Measurements from ENCODE around the gene CPSF4. TPM values are rescaled to one million over a fixed set of nuclear protein-coding genes. Genes with fewer than 3 reads are reported as not detected.

The CPSF4 gene
- total RNA-seq, 1 experiment from 2014 or later, result 67.0 TPM

GRCh38 chr7:99396418-99397296 lies 42.1 kb upstream of the CPSF4 start:
- CTCF ChIA-PET, result no interaction called here
- no peak overlapping the region for H3K27ac ChIP-seq (ENCODE audit: low read depth, low read length)
- no peak overlapping the region for H3K9ac ChIP-seq (ENCODE audit: low read length)
- POLR2A ChIA-PET, result no interaction called here
- no peak overlapping the region for H3K4me2 ChIP-seq (ENCODE audit: low read length)
- H3K36me3 ChIP-seq (ENCODE audit: control insufficient read depth in 1 of 2, insufficient read depth in 2 of 2, low read length in 2 of 2), result peaks cover 37 to 51% of the 10 kb centered on the region in 2 experiments
- intact Hi-C loops (cut with micrococcal nuclease), result no loop called here
- no TSS peak for BruUV-seq (replicated peaks)
- H3K4me3 ChIP-seq (replicated peaks in 1 of 2; ENCODE audit: low read depth in 1 of 2, low read length in 2 of 2), result no peak overlapping the region
- ATAC-seq (no peak), DNase-seq (ENCODE audit: low read depth, low spot score) (no peak)
- RAD21 ChIA-PET (ENCODE audit: low non-redundant PET in 1 of 2, low total read pairs in 2 of 2, uncharacterized antibody in 2 of 2, unreplicated experiment in 2 of 2), result no interaction called here
- H3K79me2 ChIP-seq (ENCODE audit: insufficient read depth, low read length), result peaks cover 15% of the 10 kb centered on the region; the same call in 1 of the 2 replicates
- no peak overlapping the region for H2AFZ ChIP-seq (ENCODE audit: low read depth, low read length, poor library complexity, severe bottlenecking)
- no peaks in the 10 kb centered on the region for H3K9me3 ChIP-seq (ENCODE audit: control insufficient read depth in 1 of 2, insufficient read depth in 1 of 2, low read depth in 1 of 2, low read length in 2 of 2)
- no peaks in the 10 kb centered on the region for H3K9me2 ChIP-seq (ENCODE audit: insufficient read depth)
- H3K27me3 ChIP-seq (ENCODE audit: insufficient read depth, low read length), result no peaks in the 10 kb centered on the region
- H4K20me1 ChIP-seq (ENCODE audit: insufficient read depth), result no peaks in the 10 kb centered on the region
- TF ChIP-seq REST (IDR thresholded peaks at IDR 0.05; ENCODE audit: low read depth), result no peak
- TF ChIP-seq CBX3 (IDR thresholded peaks at IDR 0.05; ENCODE audit: low read depth), result no peak
- TF ChIP-seq CTCF (IDR thresholded peaks at IDR 0.05 in 2 of 3, conservative IDR thresholded peaks at IDR 0.05 in 1 of 3; ENCODE audit: borderline replicate concordance in 1 of 3, insufficient read depth in 1 of 3, low read depth in 2 of 3, low read length in 2 of 3), result no peak
- no peak for TF ChIP-seq EGR1 (IDR thresholded peaks at IDR 0.05; ENCODE audit: low read depth)
- TF ChIP-seq JUND (IDR thresholded peaks at IDR 0.05), result no peak
- no peak for TF ChIP-seq ZNF274 (IDR thresholded peaks at IDR 0.05; ENCODE audit: low read depth, low read length)
- TF ChIP-seq SP1 (IDR thresholded peaks at IDR 0.05; ENCODE audit: low read depth), result no peak
- no peak for TF ChIP-seq ZFX (IDR thresholded peaks at IDR 0.05)
- no peak for TF ChIP-seq SIN3A (IDR thresholded peaks at IDR 0.05; ENCODE audit: low read depth)
- TF ChIP-seq ELF1 (IDR thresholded peaks at IDR 0.05; ENCODE audit: borderline replicate concordance, low read depth), result no peak
- no peak for TF ChIP-seq CEBPB (IDR thresholded peaks at IDR 0.05; ENCODE audit: low read depth)
- TF ChIP-seq SRF (IDR thresholded peaks at IDR 0.05; ENCODE audit: low read depth), result no peak
- no peak for TF ChIP-seq ATF3 (IDR thresholded peaks at IDR 0.05)
- peaks cover 0 to 16% of the 10 kb centered on the region in 2 experiments; a peak in 1 of 4 replicates for H3K4me1 ChIP-seq (ENCODE audit: control insufficient read depth in 1 of 2, insufficient read depth in 2 of 2, low read length in 2 of 2)
